Sigmoid colon (tissue), 7 donors: ENCODE data around the gene OLFM2. TPM values are rescaled to one million over a fixed set of nuclear protein-coding genes. Genes with fewer than 3 reads are reported as not detected.

Source experiments
- DNase-seq: peaks from one replicate; pipeline ENCODE4 v3.0.0-alpha.2; 2019
- H3K27ac ChIP-seq, 4 donors: fragments of 200-600 bp; sonication (generic); one replicate each; pipeline ENCODE4 v1.5.1; 2016 to 2019; ENCODE audit warnings: mild to moderate bottlenecking in 1 of 4
- H3K27me3 ChIP-seq, 3 donors: fragments of 200-600 bp; sonication (generic); one replicate each; pipeline ENCODE4 v1.5.1; 2019; ENCODE audit warnings: mild to moderate bottlenecking in 1 of 3
- H3K36me3 ChIP-seq, 4 donors: fragments of 200-600 bp; sonication (generic); one replicate each; pipeline ENCODE4 v1.5.1; 2016 to 2019
- H3K4me1 ChIP-seq, 4 donors: fragments of 200-600 bp; sonication (generic); one replicate each; pipeline ENCODE4 v1.5.1; 2017 to 2019
- H3K4me3 ChIP-seq, 4 donors: fragments of 200-600 bp; sonication (generic); one replicate each; pipeline ENCODE4 v1.5.1; 2017 to 2019; ENCODE audit warnings: mild to moderate bottlenecking in 2 of 4, moderate library complexity in 1 of 4
- H3K9me3 ChIP-seq, 4 donors: fragments of 200-600 bp in 3 of 4; sonication (generic) in 3 of 4; one replicate each; pipeline versions ENCODE4 v1.5.1 to v1.6.1; 2013 to 2019
- EP300 ChIP-seq, 4 donors: sonication (generic); formaldehyde crosslinking; IDR thresholded peaks; one replicate each; pipeline ENCODE4 v1.6.1; 2017; ENCODE audit warnings: antibody characterized with exemption in 4 of 4
- POLR2A ChIP-seq, 2 donors: fragments of 450-650 bp; IDR thresholded peaks; one replicate each; pipeline ENCODE4 v1.6.1; 2016; ENCODE audit warnings: antibody characterized with exemption in 2 of 2, mild to moderate bottlenecking in 2 of 2, moderate library complexity in 2 of 2
- POLR2AphosphoS5 ChIP-seq, 4 donors: sonication (generic); formaldehyde crosslinking; IDR thresholded peaks; one replicate each; pipeline ENCODE4 v1.6.1; 2017; ENCODE audit warnings: antibody characterized with exemption in 4 of 4
- WGBS, 2 donors: extraction: QIAGEN DNeasy Blood & Tissue Kit; methylation state at CpG; one replicate each; pipeline ENCODE4 v1.1.7; 2013; 5-methylcytosine and 5-hydroxymethylcytosine counted together
- intact Hi-C: fragments of 100-400 bp; cut with DNase I; formaldehyde crosslinking; loops from one replicate; pipeline ENCODE4 v1.15.1; 2023
- polyA plus RNA-seq, 3 donors: library from polyadenylated mRNA; stranded (reverse); fragments of 200-250 nt; gene quantifications; one replicate each; pipeline ENCODE4 v1.2.3, GENCODE V29; 2013
- total RNA-seq, 4 donors: library from RNA; depleted of rRNA; stranded (reverse); fragments of >200 nt; gene quantifications; one replicate each; pipeline ENCODE4 v1.1.0, GENCODE V29; 2016
- TF ChIP-seq, protein P1 (sequence below), 4 experiments: fragments of 450-650 bp in 3 of 4; fragments of 200-600 bp in 1 of 4; IDR thresholded peaks; one replicate each; pipeline ENCODE4 v1.5.1; 2016 to 2019; ENCODE audit warnings: antibody characterized with exemption in 4 of 4, mild to moderate bottlenecking in 3 of 4, moderate library complexity in 2 of 4
- donor health status: healthy with polysubstance abuse.
- donor health status: Bipolar disorder and iron deficiency.
- donor health status: healthy.

OLFM2 gene
- total and polyA plus RNA-seq, 7 donors, result 0.60 to 19.4 (median 6.4) TPM; not detected in 1

DNA sequence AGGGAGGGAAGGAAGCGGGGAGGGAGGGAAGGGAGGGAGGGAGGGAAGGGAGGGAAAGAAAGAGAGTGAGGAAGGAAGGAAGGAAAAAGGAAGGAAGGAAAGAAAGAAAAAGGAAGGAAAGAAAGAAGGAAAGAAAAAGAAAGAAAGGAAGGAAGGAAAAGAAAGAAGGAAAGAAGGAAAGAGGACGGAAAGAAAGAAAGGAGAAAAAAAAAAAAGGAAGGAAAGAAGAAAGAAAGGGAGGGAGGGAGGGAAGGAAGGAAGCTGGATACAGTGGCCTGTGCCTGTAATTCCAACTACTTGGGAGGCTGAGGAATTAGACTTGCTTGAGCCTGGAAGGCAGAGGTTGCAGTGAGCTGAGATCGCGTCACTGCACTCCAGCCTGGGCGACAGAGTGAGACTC, 35.3 kb downstream of the OLFM2 start:
- Histone ChIP-seq H3K4me3 (no peak overlapping the region), H3K4me1 (no peaks in the 10 kb centered on the region), H3K36me3 (no peaks in the 10 kb centered on the region), H3K9me3 (no peaks in the 10 kb centered on the region), H3K27ac (no peak overlapping the region), H3K27me3 (peaks cover 0 to 18% (median 0%) of the 10 kb centered on the region in 3 donors)
- 75 to 84% methylated on average over 5 of the region's 5 CpGs for WGBS, 2 donors
- TF ChIP-seq POLR2AphosphoS5 (IDR thresholded peaks at IDR 0.05), result no peak
- no peak for TF ChIP-seq POLR2A (IDR thresholded peaks at IDR 0.05)
- TF ChIP-seq, protein P1, sequence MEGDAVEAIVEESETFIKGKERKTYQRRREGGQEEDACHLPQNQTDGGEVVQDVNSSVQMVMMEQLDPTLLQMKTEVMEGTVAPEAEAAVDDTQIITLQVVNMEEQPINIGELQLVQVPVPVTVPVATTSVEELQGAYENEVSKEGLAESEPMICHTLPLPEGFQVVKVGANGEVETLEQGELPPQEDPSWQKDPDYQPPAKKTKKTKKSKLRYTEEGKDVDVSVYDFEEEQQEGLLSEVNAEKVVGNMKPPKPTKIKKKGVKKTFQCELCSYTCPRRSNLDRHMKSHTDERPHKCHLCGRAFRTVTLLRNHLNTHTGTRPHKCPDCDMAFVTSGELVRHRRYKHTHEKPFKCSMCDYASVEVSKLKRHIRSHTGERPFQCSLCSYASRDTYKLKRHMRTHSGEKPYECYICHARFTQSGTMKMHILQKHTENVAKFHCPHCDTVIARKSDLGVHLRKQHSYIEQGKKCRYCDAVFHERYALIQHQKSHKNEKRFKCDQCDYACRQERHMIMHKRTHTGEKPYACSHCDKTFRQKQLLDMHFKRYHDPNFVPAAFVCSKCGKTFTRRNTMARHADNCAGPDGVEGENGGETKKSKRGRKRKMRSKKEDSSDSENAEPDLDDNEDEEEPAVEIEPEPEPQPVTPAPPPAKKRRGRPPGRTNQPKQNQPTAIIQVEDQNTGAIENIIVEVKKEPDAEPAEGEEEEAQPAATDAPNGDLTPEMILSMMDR (IDR thresholded peaks at IDR 0.05), result no peak
- no peak for TF ChIP-seq EP300 (IDR thresholded peaks at IDR 0.05)
- DNase-seq, result no peak
- intact Hi-C loops, result no loop called here

GRCh38 chr19:9891609-9892373, 44.5 kb downstream of the OLFM2 start:
- WGBS, 2 donors, result 63 to 72% methylated on average over 6 of the region's 6 CpGs
- intact Hi-C loops, result no loop called here
- Histone ChIP-seq H3K9me3 (peaks cover 0 to 1% (median 0%) of the 10 kb centered on the region in 4 donors), H3K4me1 (no peaks in the 10 kb centered on the region), H3K27me3 (no peaks in the 10 kb centered on the region), H3K36me3 (no peaks in the 10 kb centered on the region), H3K27ac (no peak overlapping the region), H3K4me3 (no peak overlapping the region)
- TF ChIP-seq POLR2A (IDR thresholded peaks at IDR 0.05) (no peak), POLR2AphosphoS5 (IDR thresholded peaks at IDR 0.05) (no peak), EP300 (IDR thresholded peaks at IDR 0.05) (no peak)
- TF ChIP-seq, protein P1 (IDR thresholded peaks at IDR 0.05), result no peak
- DNase-seq, result no peak

DNA sequence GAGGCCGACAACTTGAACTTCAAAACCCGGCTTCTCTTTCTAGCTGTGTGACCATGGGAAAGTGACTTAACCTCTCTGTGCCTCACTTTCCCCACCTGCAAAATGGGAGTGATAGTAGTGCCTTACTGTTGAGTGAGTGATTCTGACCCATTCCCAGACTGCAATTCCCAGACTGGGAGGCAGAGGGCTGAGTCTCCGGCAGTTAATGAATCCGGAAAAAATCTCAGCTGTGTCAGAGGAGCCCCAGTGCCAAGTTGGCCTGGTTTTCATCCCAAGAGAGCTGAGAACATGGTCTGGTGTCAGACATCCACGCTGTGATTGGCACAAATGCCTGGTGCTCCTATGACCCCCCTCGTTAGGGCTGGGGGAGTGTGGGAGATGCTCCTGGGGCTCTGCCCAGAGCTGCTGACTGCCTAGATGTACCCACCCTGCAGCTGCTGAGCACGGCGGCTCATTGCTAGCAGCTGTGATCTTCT, 51.2 kb downstream of the OLFM2 start:
- DNase-seq, result no peak
- Histone ChIP-seq H3K4me3 (no peak overlapping the region), H3K27ac (no peak overlapping the region), H3K9me3 (no peaks in the 10 kb centered on the region), H3K4me1 (no peaks in the 10 kb centered on the region), H3K27me3 (no peaks in the 10 kb centered on the region), H3K36me3 (no peaks in the 10 kb centered on the region)
- intact Hi-C loops, result no loop called here
- WGBS, 2 donors, result 50 to 65% methylated on average over 8 of the region's 8 CpGs
- TF ChIP-seq POLR2A (IDR thresholded peaks at IDR 0.05) (no peak), POLR2AphosphoS5 (IDR thresholded peaks at IDR 0.05) (no peak), EP300 (IDR thresholded peaks at IDR 0.05) (no peak)
- TF ChIP-seq, protein P1 (IDR thresholded peaks at IDR 0.05), result no peak

GRCh38 chr19:9883764-9884163, 52.6 kb downstream of the OLFM2 start:
- no peak for DNase-seq
- Histone ChIP-seq H3K4me1 (no peaks in the 10 kb centered on the region), H3K36me3 (no peaks in the 10 kb centered on the region), H3K4me3 (no peak overlapping the region), H3K27me3 (no peaks in the 10 kb centered on the region), H3K9me3 (no peaks in the 10 kb centered on the region), H3K27ac (no peak overlapping the region)
- 79 to 80% methylated on average over 12 of the region's 12 CpGs for WGBS, 2 donors
- TF ChIP-seq, protein P1 (IDR thresholded peaks at IDR 0.05), result no peak
- TF ChIP-seq EP300 (IDR thresholded peaks at IDR 0.05) (no peak), POLR2AphosphoS5 (IDR thresholded peaks at IDR 0.05) (no peak), POLR2A (IDR thresholded peaks at IDR 0.05) (no peak)
- intact Hi-C loops, result no loop called here
